ENCODE measurements around the gene ZNF575.

Gene ZNF575

GRCh38 chr19:43525836-43526771 lies 6.9 kb upstream of the ZNF575 start:
- DNase-seq (peak; percentile 41), ATAC-seq (no peak)
- H3K4me1 Mint-ChIP-seq: peaks cover 28% of the 10 kb centered on the region
- H3K4me3 Mint-ChIP-seq: peak overlapping the region; percentile 87
- no peaks in the 10 kb centered on the region for H3K36me3 Mint-ChIP-seq (ENCODE audit: low read depth)
- H3K27ac Mint-ChIP-seq: peak overlapping the region; percentile 85
- no peaks in the 10 kb centered on the region for H3K9me3 Mint-ChIP-seq
- H3K27me3 Mint-ChIP-seq: no peaks in the 10 kb centered on the region

DNA sequence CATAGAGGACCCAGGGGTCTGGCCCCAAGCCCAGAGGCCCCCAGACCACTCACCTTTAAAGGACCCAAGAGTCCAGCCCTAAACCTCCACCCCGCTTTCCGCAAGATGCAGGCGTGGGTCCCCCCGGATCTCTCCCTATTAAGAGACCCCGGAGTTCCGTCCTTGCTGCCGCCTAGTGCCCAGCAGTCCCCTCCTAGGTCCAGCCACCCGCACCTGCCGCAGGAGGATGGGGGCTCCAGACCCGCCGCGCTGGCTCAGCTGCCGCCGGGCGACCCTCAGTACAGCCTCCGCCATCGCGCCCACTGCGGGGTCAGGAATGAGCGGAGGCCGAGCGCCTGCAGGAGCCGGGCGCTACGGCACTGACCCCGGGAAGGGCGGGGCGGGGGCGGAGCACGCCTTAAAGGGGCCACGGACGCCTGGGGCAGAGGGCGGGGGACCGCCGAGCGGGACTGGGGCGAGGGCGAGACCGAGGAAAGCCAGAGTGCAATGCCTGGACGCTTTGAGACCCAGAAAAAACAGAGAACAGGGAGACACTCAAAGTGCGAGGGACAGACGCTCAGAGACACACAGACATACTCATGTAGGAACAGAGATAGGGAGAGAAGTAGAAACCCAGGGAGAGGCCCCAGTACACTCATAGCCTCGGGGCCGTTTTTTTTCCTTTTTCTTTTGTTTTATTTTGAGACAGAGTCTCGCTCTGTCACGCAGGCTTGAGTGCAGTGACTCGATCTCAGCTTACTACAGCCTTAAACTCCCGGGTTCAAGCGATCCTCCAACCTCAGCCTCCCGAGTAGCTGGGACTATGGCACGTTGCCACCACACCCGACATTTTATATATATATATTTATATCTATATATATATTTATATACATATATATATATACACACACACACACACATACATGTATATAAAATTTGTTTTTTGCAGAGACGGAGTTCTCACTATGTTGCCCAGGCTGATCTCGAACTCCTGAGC lies 5.8 kb upstream of the ZNF575 start, which contains the start of gene ETHE1:
Gene ETHE1, minus strand, starts transcription at position 318 of the 976 bp plus-strand sequence. Its CDS starts 24 bp downstream, at position 294.
- Mint-ChIP-seq H3K9me3 (no peaks in the 10 kb centered on the region), H3K4me1 (peaks cover 30% of the 10 kb centered on the region), H3K4me3 (peak within 1 kb of the TSS; percentile 87), H3K27me3 (no peaks in the 10 kb centered on the region), H3K27ac (peak within 1 kb of the TSS; percentile 85), H3K36me3 (ENCODE audit: low read depth) (no peaks in the 10 kb centered on the region)
- DNase-seq (peak; percentile 84), ATAC-seq (peak; percentile 82)

DNA sequence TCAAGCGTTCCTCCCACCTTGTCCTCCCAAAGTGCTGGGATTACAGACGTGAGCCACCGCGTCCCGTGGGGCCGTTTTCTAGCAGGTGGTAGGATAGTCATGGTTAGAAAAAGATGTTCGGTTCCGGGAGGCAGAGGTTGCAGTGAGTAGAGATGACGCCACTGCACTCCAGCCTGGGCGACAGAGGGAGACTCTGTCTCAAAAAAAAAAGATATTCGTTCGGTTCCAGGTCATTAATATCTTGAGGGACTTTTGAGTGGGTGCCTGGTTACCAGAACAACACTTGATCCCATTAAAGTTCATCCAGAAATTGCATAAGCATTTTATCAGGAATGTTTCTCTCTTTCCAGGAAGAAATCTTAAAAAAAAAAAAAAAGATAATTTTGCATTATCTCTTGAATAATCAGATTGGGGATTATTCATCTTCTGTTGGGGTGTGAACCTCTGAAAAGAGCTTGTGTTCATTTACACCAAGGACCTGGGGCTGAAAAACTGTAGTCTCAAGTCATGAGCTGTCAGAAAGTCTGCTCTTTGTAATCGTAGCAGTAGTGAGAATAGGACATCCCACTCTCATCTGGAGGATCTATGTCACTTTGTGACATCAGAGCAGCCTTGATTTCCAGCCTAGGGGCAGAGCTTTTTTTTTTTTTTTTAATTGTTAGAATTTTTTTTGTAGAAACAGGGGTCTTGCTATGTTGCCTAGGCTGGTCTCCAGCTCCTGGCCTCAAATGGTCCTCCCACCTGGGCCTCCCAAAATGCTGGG lies 4.9 kb upstream of the ZNF575 start:
- no peak overlapping the region for H3K27ac Mint-ChIP-seq

GRCh38 chr19:43532571-43532961 lies 422 bp upstream of the ZNF575 start:
- H3K36me3 Mint-ChIP-seq (ENCODE audit: low read depth): peaks cover 10% of the 10 kb centered on the region
- peaks cover 29% of the 10 kb centered on the region for H3K4me1 Mint-ChIP-seq
- peak; percentile 40 for ATAC-seq
- peak overlapping the region; percentile 91 for H3K27ac Mint-ChIP-seq
- H3K4me3 Mint-ChIP-seq: peak overlapping the region; percentile 89
- no peak for DNase-seq
- H3K27me3 Mint-ChIP-seq: no peaks in the 10 kb centered on the region
- no peaks in the 10 kb centered on the region for H3K9me3 Mint-ChIP-seq

More for the DNA sequence above, 4.9 kb upstream of the ZNF575 start:
- Mint-ChIP-seq H3K4me3 (peak overlapping the region; percentile 38), H3K27me3 (no peaks in the 10 kb centered on the region), H3K36me3 (ENCODE audit: low read depth) (no peaks in the 10 kb centered on the region), H3K9me3 (no peaks in the 10 kb centered on the region), H3K4me1 (peaks cover 36% of the 10 kb centered on the region)
- ATAC-seq: no peak
- DNase-seq: no peak

GRCh38 chr19:43533546-43534304 lies 737 bp downstream of the ZNF575 start:
- Mint-ChIP-seq H3K36me3 (ENCODE audit: low read depth) (peaks cover 18% of the 10 kb centered on the region), H3K9me3 (peaks cover 5% of the 10 kb centered on the region), H3K27me3 (no peaks in the 10 kb centered on the region), H3K4me1 (peaks cover 22% of the 10 kb centered on the region), H3K4me3 (peak overlapping the region; percentile 89), H3K27ac (peak overlapping the region; percentile 94)
- ATAC-seq (peak; percentile 82), DNase-seq (peak; percentile 97)

DNA sequence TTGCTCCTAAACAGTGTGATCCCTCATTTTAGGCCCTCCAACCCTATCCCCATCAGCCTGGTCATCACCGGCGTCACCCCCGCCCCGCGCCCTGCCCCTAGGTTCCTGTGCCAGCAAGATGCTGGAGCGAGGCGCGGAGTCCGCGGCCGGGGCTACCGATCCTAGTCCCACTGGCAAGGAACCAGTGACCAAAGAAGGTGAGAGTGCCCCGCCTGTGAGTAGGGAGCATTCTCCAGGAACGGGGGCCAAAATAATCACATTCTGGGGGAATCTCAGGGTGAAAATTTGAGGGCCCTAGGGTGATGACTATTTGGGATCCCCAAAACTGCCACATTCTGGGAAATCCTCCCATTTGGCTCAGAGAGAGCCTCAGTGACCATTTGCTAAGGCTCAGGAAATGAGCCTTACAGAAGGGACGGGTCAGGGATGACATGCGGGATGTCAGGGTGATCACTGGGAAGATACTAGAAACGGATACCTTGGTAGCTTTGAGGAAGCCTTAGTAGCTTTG lies 1.4 kb downstream of the ZNF575 start:
- Mint-ChIP-seq H3K4me1 (peaks cover 22% of the 10 kb centered on the region), H3K4me3 (no peak overlapping the region), H3K27ac (peak overlapping the region; percentile 94), H3K36me3 (ENCODE audit: low read depth) (peaks cover 23% of the 10 kb centered on the region), H3K9me3 (peaks cover 9% of the 10 kb centered on the region), H3K27me3 (no peaks in the 10 kb centered on the region)
- no peak for ATAC-seq
- DNase-seq: no peak

- H3K27ac Mint-ChIP-seq: no peak overlapping the region
- no peak overlapping the region for H3K4me3 Mint-ChIP-seq
- no peak for ATAC-seq
- H3K36me3 Mint-ChIP-seq (ENCODE audit: low read depth): peaks cover 29% of the 10 kb centered on the region
- peaks cover 10% of the 10 kb centered on the region for H3K9me3 Mint-ChIP-seq
- H3K4me1 Mint-ChIP-seq: peaks cover 22% of the 10 kb centered on the region
- DNase-seq: peak; percentile 46
- no peaks in the 10 kb centered on the region for H3K27me3 Mint-ChIP-seq
These were observed 2.1 kb downstream of the ZNF575 start for GRCh38 chr19:43534816-43535761.

DNA sequence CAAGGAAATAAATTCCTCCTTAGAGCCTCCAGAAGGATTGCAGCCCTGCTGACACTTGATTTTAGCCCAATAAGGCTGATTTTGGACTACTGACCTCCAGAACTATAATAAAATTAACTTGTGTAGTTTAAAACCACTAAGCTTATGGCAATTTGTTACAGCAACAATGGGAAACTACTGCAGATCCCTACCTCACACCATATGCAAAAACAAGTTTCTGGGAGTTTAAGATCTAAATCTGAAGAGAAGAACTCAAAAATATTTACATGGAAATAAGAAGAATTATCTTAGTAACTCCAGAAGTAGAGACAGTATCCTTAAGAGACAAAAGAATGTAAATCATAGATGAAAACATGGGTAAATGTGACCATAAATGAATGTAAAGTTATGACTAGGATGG lies 5.9 kb downstream of the ZNF575 start:
- no peak for ATAC-seq
- peaks cover 10% of the 10 kb centered on the region for H3K9me3 Mint-ChIP-seq
- no peak overlapping the region for H3K4me3 Mint-ChIP-seq
- peaks cover 45% of the 10 kb centered on the region for H3K36me3 Mint-ChIP-seq (ENCODE audit: low read depth)
- no peaks in the 10 kb centered on the region for H3K27me3 Mint-ChIP-seq
- DNase-seq: no peak
- no peak overlapping the region for H3K27ac Mint-ChIP-seq
- H3K4me1 Mint-ChIP-seq: peaks cover 6% of the 10 kb centered on the region

DNA sequence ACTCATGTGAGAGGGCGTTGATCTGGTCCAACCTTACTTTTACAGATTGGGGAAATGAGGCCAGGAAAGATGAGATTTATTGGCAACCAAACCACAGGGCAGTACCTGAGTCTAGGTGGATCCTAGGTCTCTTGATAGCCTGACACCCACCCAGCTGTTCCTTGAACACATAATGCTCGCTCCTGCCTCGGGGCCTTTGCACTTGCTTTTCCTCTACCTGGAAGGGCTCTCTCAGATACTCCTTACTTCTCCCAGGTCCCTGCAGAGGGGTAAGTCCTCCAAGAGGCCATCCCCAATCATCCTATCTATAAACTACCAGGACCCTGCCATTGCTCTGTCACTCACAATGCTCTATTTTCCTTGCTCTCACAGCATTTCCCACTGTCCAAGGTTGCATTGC lies 7.4 kb downstream of the ZNF575 start:
- no peaks in the 10 kb centered on the region for H3K27me3 Mint-ChIP-seq
- peak overlapping the region; percentile 40 for H3K27ac Mint-ChIP-seq
- peaks cover 47% of the 10 kb centered on the region for H3K36me3 Mint-ChIP-seq (ENCODE audit: low read depth)
- ATAC-seq (no peak), DNase-seq (no peak)
- peaks cover 10% of the 10 kb centered on the region for H3K9me3 Mint-ChIP-seq
- H3K4me3 Mint-ChIP-seq: no peak overlapping the region
- peaks cover 2% of the 10 kb centered on the region for H3K4me1 Mint-ChIP-seq

GRCh38 chr19:43541920-43542650 lies 9.1 kb downstream of the ZNF575 start:
- Mint-ChIP-seq H3K4me3 (no peak overlapping the region), H3K27ac (no peak overlapping the region), H3K9me3 (peaks cover 10% of the 10 kb centered on the region), H3K4me1 (no peaks in the 10 kb centered on the region), H3K36me3 (ENCODE audit: low read depth) (peaks cover 43% of the 10 kb centered on the region), H3K27me3 (no peaks in the 10 kb centered on the region)
- ATAC-seq (no peak), DNase-seq (no peak)

DNA sequence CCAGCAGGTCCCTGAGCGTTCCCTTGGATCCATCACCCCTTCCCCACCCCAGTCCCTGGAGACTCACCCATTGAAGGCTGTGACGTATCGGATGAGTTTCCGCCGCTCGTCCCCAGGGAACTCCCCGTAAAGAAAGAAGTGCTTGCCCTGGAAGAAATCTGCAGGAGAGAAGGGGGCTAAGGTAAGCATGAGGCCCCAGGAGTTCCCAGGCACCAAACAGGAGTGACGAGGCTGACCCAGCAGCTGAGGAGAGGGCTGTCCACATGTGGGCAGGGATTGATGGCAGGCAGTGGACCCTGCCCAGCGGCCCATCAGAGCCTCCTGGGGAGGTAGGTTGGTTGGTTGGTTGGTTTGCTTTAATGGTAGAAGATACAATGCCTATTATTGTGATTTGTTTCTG lies 11.1 kb downstream of the ZNF575 start:
- peaks cover 28% of the 10 kb centered on the region for H3K36me3 Mint-ChIP-seq (ENCODE audit: low read depth)
- no peak for DNase-seq
- H3K27me3 Mint-ChIP-seq: no peaks in the 10 kb centered on the region
- ATAC-seq: no peak
- no peak overlapping the region for H3K4me3 Mint-ChIP-seq
- H3K9me3 Mint-ChIP-seq: peaks cover 3% of the 10 kb centered on the region
- no peaks in the 10 kb centered on the region for H3K4me1 Mint-ChIP-seq
- H3K27ac Mint-ChIP-seq: no peak overlapping the region

DNA sequence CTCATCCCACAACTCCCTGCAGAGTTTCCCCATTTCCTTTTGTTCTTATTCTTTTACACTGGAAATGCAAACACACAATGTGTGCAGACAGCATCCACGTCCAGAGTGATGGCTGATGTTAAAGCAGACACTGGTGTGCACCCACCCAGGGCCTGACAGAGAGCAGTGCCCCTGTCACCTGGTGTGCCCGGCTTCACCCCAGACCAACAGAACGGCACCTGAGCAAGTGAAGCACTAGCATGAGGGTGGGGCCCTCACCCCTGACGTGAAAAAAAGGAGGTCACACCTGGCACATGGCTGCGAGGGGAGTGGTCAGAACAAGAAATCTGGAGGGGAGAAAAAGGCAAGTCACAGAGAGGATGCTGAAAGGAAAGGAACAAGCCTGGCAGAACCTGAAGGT lies 12.3 kb downstream of the ZNF575 start:
- no peak for DNase-seq
- Mint-ChIP-seq H3K27me3 (no peaks in the 10 kb centered on the region), H3K4me3 (no peak overlapping the region), H3K27ac (no peak overlapping the region), H3K36me3 (ENCODE audit: low read depth) (peaks cover 18% of the 10 kb centered on the region), H3K4me1 (no peaks in the 10 kb centered on the region), H3K9me3 (no peaks in the 10 kb centered on the region)
- ATAC-seq: no peak
